Endodermal cell (in vitro differentiated cells): ENCODE results near the gene NAV2. TPM values are rescaled to one million over a fixed set of nuclear protein-coding genes. Genes with fewer than 3 reads are reported as not detected.
A peak's percentile ranks its signal among the peaks of the same experiment; 100 is the strongest.

ENCODE experiments used
- DNase-seq: peaks from one replicate; pipeline ENCODE4 v3.0.0-alpha.2; 2017
- H3K27ac ChIP-seq: 2 replicates; pipeline ENCODE4 v1.5.1; 2013; ENCODE audit warnings: mild to moderate bottlenecking, low read depth, low read length, moderate library complexity
- H3K27me3 ChIP-seq: 2 replicates; pipeline ENCODE4 v1.6.1; 2013; ENCODE audit warnings: mild to moderate bottlenecking, low read length, moderate library complexity; ENCODE audit not compliant: insufficient read depth, control insufficient read depth, poor library complexity, severe bottlenecking
- H3K36me3 ChIP-seq: 2 replicates; pipeline ENCODE4 v1.7.0; 2013; ENCODE audit warnings: mild to moderate bottlenecking, low read length, moderate library complexity; ENCODE audit not compliant: control insufficient read depth, insufficient read depth
- H3K4me1 ChIP-seq: one replicate; pipeline ENCODE4 v1.7.0; 2013; ENCODE audit warnings: low read length; ENCODE audit not compliant: control insufficient read depth, insufficient read depth
- H3K4me3 ChIP-seq: 2 replicates; pipeline ENCODE4 v1.5.1; 2013; ENCODE audit warnings: mild to moderate bottlenecking, low read length, moderate library complexity
- H3K9ac ChIP-seq: 2 replicates; pipeline ENCODE4 v1.6.1; 2013; ENCODE audit warnings: mild to moderate bottlenecking, low read length, moderate library complexity; ENCODE audit not compliant: poor library complexity, severe bottlenecking; ENCODE audit errors: extremely low read depth
- H3K9me3 ChIP-seq: 2 replicates; pipeline ENCODE4 v1.6.1; 2013; ENCODE audit warnings: mild to moderate bottlenecking, low read length, moderate library complexity; ENCODE audit not compliant: control insufficient read depth
- H3K27ac Mint-ChIP-seq: 2 replicates; pipeline ENCODE4 v1.8.0; 2020; ENCODE audit warnings: mixed read lengths
- H3K27me3 Mint-ChIP-seq: 2 replicates; pipeline ENCODE4 v1.8.0; 2021; ENCODE audit warnings: mild to moderate bottlenecking, mixed read lengths; ENCODE audit not compliant: insufficient read depth
- H3K36me3 Mint-ChIP-seq: 2 replicates; pipeline ENCODE4 v1.8.0; 2020; ENCODE audit warnings: low read depth, mixed read lengths
- H3K4me1 Mint-ChIP-seq: 2 replicates; pipeline ENCODE4 v1.8.0; 2020; ENCODE audit warnings: mixed read lengths
- H3K4me3 Mint-ChIP-seq: 2 replicates; pipeline ENCODE4 v1.8.0; 2020; ENCODE audit warnings: mild to moderate bottlenecking, moderate library complexity, mixed read lengths
- H3K9me3 Mint-ChIP-seq: 2 replicates; pipeline ENCODE4 v1.8.0; 2020; ENCODE audit warnings: mild to moderate bottlenecking, mixed read lengths
- WGBS, 2 experiments: methylation state at CpG; one replicate each; pipeline versions ENCODE4 v1.1.5 to v1.1.7; 2013; ENCODE audit warnings: missing lambda C conversion rate in 2 of 2, mixed read lengths in 1 of 2; ENCODE audit not compliant: insufficient coverage in 1 of 2, insufficient read length in 1 of 2; 5-methylcytosine and 5-hydroxymethylcytosine counted together
- total RNA-seq, 2 donors: library from RNA; stranded (reverse); fragmentation: NEBNext Ultra II Directional in 1 of 2; extraction: Animal tissue kit (Norgen Biotek cat#: 25700) in 1 of 2; gene quantifications; 2 replicates in 1 of 2; 3 replicates in 1 of 2; pipeline ENCODE4 v1.2.1, GENCODE V29; 2021
- TF ChIP-seq, protein P1 (sequence below): fragments of 200-600 bp; sonication (generic); conservative IDR thresholded peaks from 2 replicates; pipeline ENCODE4 v1.5.0; 2021; ENCODE audit warnings: antibody characterized with exemption, mild to moderate bottlenecking

Gene NAV2
- total RNA-seq, 2 donors from 2014 or later: 37.1 to 42.4 TPM

DNA sequence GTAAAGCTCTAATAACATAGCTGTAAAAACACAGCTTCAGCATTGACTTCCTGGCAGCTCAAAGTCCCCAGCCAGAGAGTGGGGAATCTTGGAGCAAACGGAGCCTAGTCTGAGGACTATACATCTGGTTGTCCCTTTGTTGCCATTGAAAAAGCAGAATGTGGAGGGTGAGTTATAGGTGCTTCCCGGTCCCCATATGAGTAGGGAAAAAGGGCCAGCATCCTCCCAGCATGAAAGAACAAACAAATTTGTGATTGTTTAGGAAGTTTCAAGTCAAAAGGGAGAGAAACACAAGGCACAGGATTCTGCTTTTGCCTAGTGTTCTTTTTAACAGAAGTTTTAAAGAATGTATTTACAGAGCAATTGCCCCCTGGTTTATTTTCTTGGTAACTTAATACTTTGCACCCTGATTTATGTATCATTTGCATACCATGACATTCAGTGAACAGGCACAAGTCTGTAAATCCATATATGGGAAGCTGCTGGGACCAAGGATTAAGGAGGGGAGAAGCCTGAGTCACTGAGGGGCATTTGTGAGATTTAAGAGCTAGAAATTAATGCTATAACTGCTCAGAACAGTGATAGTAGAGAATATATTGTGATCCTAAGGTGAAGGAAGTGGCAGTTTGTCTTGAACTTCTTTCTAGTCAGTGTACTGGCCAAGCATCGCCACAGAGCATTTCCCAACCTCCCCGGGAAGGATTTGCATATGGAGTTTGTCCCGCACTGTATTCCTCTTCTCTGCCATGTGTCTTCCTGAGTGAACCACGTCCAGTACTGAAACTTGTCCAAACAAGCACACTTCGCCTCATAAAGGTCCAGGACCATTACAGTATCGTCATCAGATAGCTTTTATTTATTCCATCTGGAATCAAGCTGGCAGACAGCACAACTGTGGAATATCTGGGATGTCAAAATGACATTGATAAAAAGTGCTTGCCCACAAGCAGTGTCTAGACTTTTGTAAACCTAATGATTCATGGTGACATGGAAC is 344.6 kb downstream of the NAV2 start:
- Mint-ChIP-seq H3K36me3 (peaks cover 76% of the 10 kb centered on the region), H3K4me3 (no peak overlapping the region), H3K27me3 (no peaks in the 10 kb centered on the region), H3K27ac (peak overlapping the region; percentile 24), H3K4me1 (no peaks in the 10 kb centered on the region), H3K9me3 (no peaks in the 10 kb centered on the region)
- no peak overlapping the region for H3K9ac ChIP-seq
- H3K4me1 ChIP-seq: no peaks in the 10 kb centered on the region
- H3K4me3 ChIP-seq: no peak overlapping the region
- H3K27me3 ChIP-seq: no peaks in the 10 kb centered on the region
- H3K36me3 ChIP-seq: peaks cover 28% of the 10 kb centered on the region
- TF ChIP-seq, protein P1, sequence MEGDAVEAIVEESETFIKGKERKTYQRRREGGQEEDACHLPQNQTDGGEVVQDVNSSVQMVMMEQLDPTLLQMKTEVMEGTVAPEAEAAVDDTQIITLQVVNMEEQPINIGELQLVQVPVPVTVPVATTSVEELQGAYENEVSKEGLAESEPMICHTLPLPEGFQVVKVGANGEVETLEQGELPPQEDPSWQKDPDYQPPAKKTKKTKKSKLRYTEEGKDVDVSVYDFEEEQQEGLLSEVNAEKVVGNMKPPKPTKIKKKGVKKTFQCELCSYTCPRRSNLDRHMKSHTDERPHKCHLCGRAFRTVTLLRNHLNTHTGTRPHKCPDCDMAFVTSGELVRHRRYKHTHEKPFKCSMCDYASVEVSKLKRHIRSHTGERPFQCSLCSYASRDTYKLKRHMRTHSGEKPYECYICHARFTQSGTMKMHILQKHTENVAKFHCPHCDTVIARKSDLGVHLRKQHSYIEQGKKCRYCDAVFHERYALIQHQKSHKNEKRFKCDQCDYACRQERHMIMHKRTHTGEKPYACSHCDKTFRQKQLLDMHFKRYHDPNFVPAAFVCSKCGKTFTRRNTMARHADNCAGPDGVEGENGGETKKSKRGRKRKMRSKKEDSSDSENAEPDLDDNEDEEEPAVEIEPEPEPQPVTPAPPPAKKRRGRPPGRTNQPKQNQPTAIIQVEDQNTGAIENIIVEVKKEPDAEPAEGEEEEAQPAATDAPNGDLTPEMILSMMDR: no peak
- WGBS, 2 experiments: 91 to 93% methylated on average over 7 to 8 of the region's 8 CpGs
- H3K27ac ChIP-seq: no peak overlapping the region
- DNase-seq: no peak
- H3K9me3 ChIP-seq: no peaks in the 10 kb centered on the region

DNA sequence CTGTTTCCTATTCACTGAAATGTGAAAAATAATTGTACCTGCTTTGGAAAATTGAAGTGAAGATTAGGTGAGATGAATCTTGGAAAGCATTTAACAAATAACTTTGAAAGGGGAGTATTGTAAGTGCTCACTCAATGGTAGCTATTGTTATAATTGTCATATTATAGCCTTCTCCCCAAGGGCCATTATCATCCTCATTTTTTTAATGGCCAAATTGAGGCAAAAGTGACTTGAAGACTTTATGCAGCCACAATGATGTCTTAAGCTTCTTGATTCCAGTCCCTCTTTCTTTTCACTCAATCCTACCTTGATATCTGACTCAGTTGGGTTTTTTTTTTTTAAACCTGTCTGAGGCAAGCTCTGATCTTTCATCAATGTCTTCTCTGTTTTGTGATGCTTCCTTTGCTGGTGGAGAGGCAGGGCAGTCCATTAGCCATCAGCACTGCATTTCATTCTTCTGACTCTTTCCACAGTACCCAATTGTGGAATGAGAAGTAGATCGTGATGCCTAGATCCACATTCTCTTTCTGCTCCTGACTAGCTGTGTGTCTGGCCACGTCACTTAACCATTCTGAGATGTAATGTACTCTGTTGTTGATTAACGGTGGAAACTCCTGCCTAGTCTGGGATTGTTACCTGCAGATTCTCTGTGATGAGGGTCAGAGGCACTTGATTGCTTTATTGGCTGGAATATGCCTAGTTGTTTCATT is 346.3 kb downstream of the NAV2 start:
- H3K4me1 ChIP-seq: no peaks in the 10 kb centered on the region
- no peaks in the 10 kb centered on the region for H3K27me3 ChIP-seq
- H3K36me3 Mint-ChIP-seq: peaks cover 67% of the 10 kb centered on the region
- H3K27ac ChIP-seq: no peak overlapping the region
- H3K4me3 Mint-ChIP-seq: no peak overlapping the region
- peak; percentile 11 for DNase-seq
- H3K4me1 Mint-ChIP-seq: no peaks in the 10 kb centered on the region
- TF ChIP-seq, protein P1: no peak
- H3K27me3 Mint-ChIP-seq: no peaks in the 10 kb centered on the region
- no peaks in the 10 kb centered on the region for H3K9me3 Mint-ChIP-seq
- WGBS, 2 experiments: 83 to 85% methylated on average over 2 to 3 of the region's 3 CpGs
- H3K9me3 ChIP-seq: no peaks in the 10 kb centered on the region
- no peak overlapping the region for H3K9ac ChIP-seq
- no peak overlapping the region for H3K27ac Mint-ChIP-seq
- H3K36me3 ChIP-seq: peaks cover 26% of the 10 kb centered on the region
- H3K4me3 ChIP-seq: no peak overlapping the region

- DNase-seq: peak; percentile 5
- H3K9me3 Mint-ChIP-seq: no peaks in the 10 kb centered on the region
- 93 to 94% methylated on average over 4 of the region's 4 CpGs for WGBS, 2 experiments
- H3K27ac Mint-ChIP-seq: no peak overlapping the region
- Histone ChIP-seq H3K36me3 (peaks cover 19% of the 10 kb centered on the region), H3K4me3 (no peak overlapping the region), H3K27ac (no peak overlapping the region), H3K9me3 (no peaks in the 10 kb centered on the region), H3K27me3 (no peaks in the 10 kb centered on the region), H3K4me1 (no peaks in the 10 kb centered on the region), H3K9ac (no peak overlapping the region)
- no peak overlapping the region for H3K4me3 Mint-ChIP-seq
- H3K4me1 Mint-ChIP-seq: peaks cover 1% of the 10 kb centered on the region
- H3K27me3 Mint-ChIP-seq: no peaks in the 10 kb centered on the region
- H3K36me3 Mint-ChIP-seq: peaks cover 62% of the 10 kb centered on the region
- TF ChIP-seq, protein P1: no peak
Measured at GRCh38 chr11:20059587-20060021, 347.0 kb downstream of the NAV2 start.
